ENCODE measurements around the gene KICS2.

The KICS2 gene

DNA sequence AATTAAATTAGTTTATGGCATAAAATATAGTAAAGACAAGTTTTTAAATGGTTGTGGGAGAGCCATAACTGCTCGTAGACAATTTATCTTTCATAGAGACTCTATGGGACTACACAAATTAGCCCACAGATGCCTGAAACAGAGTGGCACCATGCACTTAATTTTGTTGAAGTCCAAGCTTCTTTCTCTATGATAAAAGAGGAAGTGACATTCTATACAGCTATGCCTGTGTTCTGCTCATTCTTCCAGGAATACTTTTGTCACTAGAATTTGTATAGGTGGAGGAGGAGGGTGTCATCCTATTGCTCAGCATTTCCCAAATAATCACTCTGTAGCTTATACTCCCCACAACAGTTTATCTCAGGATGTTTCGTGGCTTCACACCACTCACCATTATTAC, 43.7 kb upstream of the KICS2 start:
- Histone ChIP-seq H3K27ac (ENCODE audit: low read length, poor library complexity, severe bottlenecking) (no peak overlapping the region), H3K14ac (ENCODE audit: low read length in 2 of 2) (no peak overlapping the region), H2AK5ac (ENCODE audit: low read length, severe bottlenecking) (no peak overlapping the region), H2BK5ac (ENCODE audit: low read depth, low read length, poor library complexity, severe bottlenecking) (no peak overlapping the region), H4K8ac (ENCODE audit: low read length) (no peak overlapping the region), H2AFZ (ENCODE audit: low read depth, low read length) (no peak overlapping the region), H2BK12ac (ENCODE audit: low read length in 2 of 2) (no peak overlapping the region), H2BK15ac (ENCODE audit: low read depth, poor library complexity, severe bottlenecking) (no peak overlapping the region), H3K4me2 (ENCODE audit: low read length, poor library complexity, severe bottlenecking) (no peak overlapping the region), H3K4me3 (ENCODE audit: insufficient read depth in 1 of 2, low read depth in 1 of 2, low read length in 2 of 2) (no peak overlapping the region), H3K27me3 (ENCODE audit: control insufficient read depth in 1 of 2, insufficient read depth in 1 of 2, low read length in 2 of 2) (no peaks in the 10 kb centered on the region), H3K4me1 (ENCODE audit: control insufficient read depth, insufficient read depth, low read depth, low read length) (no peaks in the 10 kb centered on the region), H3K36me3 (ENCODE audit: control insufficient read depth in 1 of 2, insufficient read depth in 2 of 2, low read depth in 1 of 2, low read length in 2 of 2) (peaks cover 0 to 28% of the 10 kb centered on the region in 2 experiments), H4K91ac (ENCODE audit: low read length) (no peak overlapping the region), H2BK120ac (ENCODE audit: low read depth, low read length) (no peak overlapping the region), H3K18ac (ENCODE audit: low read depth in 1 of 2, low read length in 2 of 2) (no peak overlapping the region), H3K9ac (ENCODE audit: low read length) (no peak overlapping the region), H3K9me3 (ENCODE audit: control insufficient read depth, low read length) (no peaks in the 10 kb centered on the region), H3K79me1 (replicated peaks; ENCODE audit: low read length, poor library complexity, severe bottlenecking) (no peaks in the 10 kb centered on the region), H3K23ac (ENCODE audit: low read length in 2 of 2) (no peak overlapping the region), H3K4ac (ENCODE audit: low read depth in 1 of 2, low read length in 2 of 2) (no peak overlapping the region)
- WGBS, result 90% methylated on average over 2 of the region's 2 CpGs
- DNase-seq, result no peak

GRCh38 chr12:64261813-64262212, 39.7 kb upstream of the KICS2 start:
- H2BK15ac ChIP-seq (ENCODE audit: low read depth, poor library complexity, severe bottlenecking), result no peak overlapping the region
- no peak overlapping the region for H3K4ac ChIP-seq (ENCODE audit: low read depth in 1 of 2, low read length in 2 of 2)
- no peak overlapping the region for H2AFZ ChIP-seq (ENCODE audit: low read depth, low read length)
- WGBS, result 75% methylated on average over 2 of the region's 5 CpGs
- no peak overlapping the region for H3K18ac ChIP-seq (ENCODE audit: low read depth in 1 of 2, low read length in 2 of 2)
- no peak for DNase-seq
- H4K91ac ChIP-seq (ENCODE audit: low read length), result no peak overlapping the region
- H3K23ac ChIP-seq (ENCODE audit: low read length in 2 of 2), result no peak overlapping the region
- H3K27me3 ChIP-seq (ENCODE audit: control insufficient read depth in 1 of 2, insufficient read depth in 1 of 2, low read length in 2 of 2), result no peaks in the 10 kb centered on the region
- H2BK120ac ChIP-seq (ENCODE audit: low read depth, low read length), result no peak overlapping the region
- no peak overlapping the region for H4K8ac ChIP-seq (ENCODE audit: low read length)
- no peaks in the 10 kb centered on the region for H3K4me1 ChIP-seq (ENCODE audit: control insufficient read depth, insufficient read depth, low read depth, low read length)
- H3K27ac ChIP-seq (ENCODE audit: low read length, poor library complexity, severe bottlenecking), result no peak overlapping the region
- no peak overlapping the region for H3K9ac ChIP-seq (ENCODE audit: low read length)
- no peaks in the 10 kb centered on the region for H3K79me1 ChIP-seq (replicated peaks; ENCODE audit: low read length, poor library complexity, severe bottlenecking)
- no peak overlapping the region for H2AK5ac ChIP-seq (ENCODE audit: low read length, severe bottlenecking)
- H3K4me2 ChIP-seq (ENCODE audit: low read length, poor library complexity, severe bottlenecking), result no peak overlapping the region
- H3K4me3 ChIP-seq (ENCODE audit: insufficient read depth in 1 of 2, low read depth in 1 of 2, low read length in 2 of 2), result no peak overlapping the region
- no peaks in the 10 kb centered on the region for H3K9me3 ChIP-seq (ENCODE audit: control insufficient read depth, low read length)
- no peak overlapping the region for H2BK5ac ChIP-seq (ENCODE audit: low read depth, low read length, poor library complexity, severe bottlenecking)
- no peak overlapping the region for H3K14ac ChIP-seq (ENCODE audit: low read length in 2 of 2)
- H3K36me3 ChIP-seq (ENCODE audit: control insufficient read depth in 1 of 2, insufficient read depth in 2 of 2, low read depth in 1 of 2, low read length in 2 of 2), result peaks cover 0 to 18% of the 10 kb centered on the region in 2 experiments
- H2BK12ac ChIP-seq (ENCODE audit: low read length in 2 of 2), result no peak overlapping the region

- H2AK5ac ChIP-seq (ENCODE audit: low read length, severe bottlenecking), result no peak overlapping the region
- no peaks in the 10 kb centered on the region for H3K27me3 ChIP-seq (ENCODE audit: control insufficient read depth in 1 of 2, insufficient read depth in 1 of 2, low read length in 2 of 2)
- H2BK5ac ChIP-seq (ENCODE audit: low read depth, low read length, poor library complexity, severe bottlenecking), result no peak overlapping the region
- H2BK15ac ChIP-seq (ENCODE audit: low read depth, poor library complexity, severe bottlenecking), result no peak overlapping the region
- no peak overlapping the region for H2AFZ ChIP-seq (ENCODE audit: low read depth, low read length)
- no peak overlapping the region for H3K4me3 ChIP-seq (ENCODE audit: insufficient read depth in 1 of 2, low read depth in 1 of 2, low read length in 2 of 2)
- H4K8ac ChIP-seq (ENCODE audit: low read length), result no peak overlapping the region
- H4K91ac ChIP-seq (ENCODE audit: low read length), result no peak overlapping the region
- no peak overlapping the region for H3K23ac ChIP-seq (ENCODE audit: low read length in 2 of 2)
- WGBS, result 40% methylated on average over 3 of the region's 3 CpGs
- no peak overlapping the region for H3K18ac ChIP-seq (ENCODE audit: low read depth in 1 of 2, low read length in 2 of 2)
- H3K9ac ChIP-seq (ENCODE audit: low read length), result no peak overlapping the region
- H3K14ac ChIP-seq (ENCODE audit: low read length in 2 of 2), result no peak overlapping the region
- no peak overlapping the region for H2BK120ac ChIP-seq (ENCODE audit: low read depth, low read length)
- H3K27ac ChIP-seq (ENCODE audit: low read length, poor library complexity, severe bottlenecking), result no peak overlapping the region
- no peaks in the 10 kb centered on the region for H3K4me1 ChIP-seq (ENCODE audit: control insufficient read depth, insufficient read depth, low read depth, low read length)
- no peak overlapping the region for H2BK12ac ChIP-seq (ENCODE audit: low read length in 2 of 2)
- no peak for DNase-seq
- H3K4me2 ChIP-seq (ENCODE audit: low read length, poor library complexity, severe bottlenecking), result no peak overlapping the region
- H3K9me3 ChIP-seq (ENCODE audit: control insufficient read depth, low read length), result no peaks in the 10 kb centered on the region
- no peaks in the 10 kb centered on the region for H3K36me3 ChIP-seq (ENCODE audit: control insufficient read depth in 1 of 2, insufficient read depth in 2 of 2, low read depth in 1 of 2, low read length in 2 of 2)
- H3K79me1 ChIP-seq (replicated peaks; ENCODE audit: low read length, poor library complexity, severe bottlenecking), result no peaks in the 10 kb centered on the region
- no peak overlapping the region for H3K4ac ChIP-seq (ENCODE audit: low read depth in 1 of 2, low read length in 2 of 2)
Observed at GRCh38 chr12:64258576-64258975, 36.5 kb upstream of the KICS2 start.

DNA sequence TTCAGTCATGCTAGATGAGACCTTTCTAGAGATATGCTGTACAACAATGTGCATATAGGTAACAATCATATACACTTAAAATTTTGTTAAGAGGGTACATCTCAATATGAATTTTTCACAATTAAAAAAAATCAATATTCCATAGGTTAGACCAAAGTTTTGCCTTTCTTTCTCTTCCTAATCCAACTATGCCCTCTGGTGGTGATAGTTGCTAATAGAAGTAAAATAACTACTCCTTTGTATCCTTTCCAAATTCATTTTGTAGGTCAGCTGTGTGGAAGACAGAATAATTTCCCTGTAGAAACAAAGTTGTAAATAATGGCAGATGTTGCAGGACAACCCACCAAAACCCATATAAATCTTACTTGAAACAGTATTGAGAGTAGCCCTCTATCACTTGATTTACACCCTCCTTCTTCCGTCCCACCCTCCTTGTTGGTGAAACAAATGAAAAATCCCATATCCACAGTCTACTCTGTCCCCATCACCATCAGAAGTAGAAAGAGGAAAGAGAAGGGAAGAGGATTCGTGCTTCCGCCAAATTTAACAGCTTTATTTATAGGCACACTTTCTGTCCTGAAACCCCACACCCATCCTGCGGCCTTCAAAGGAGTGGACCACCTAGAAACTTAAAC, 34.2 kb upstream of the KICS2 start:
- H3K4ac ChIP-seq (ENCODE audit: low read depth in 1 of 2, low read length in 2 of 2), result no peak overlapping the region
- no peak overlapping the region for H2AK5ac ChIP-seq (ENCODE audit: low read length, severe bottlenecking)
- no peak overlapping the region for H2BK12ac ChIP-seq (ENCODE audit: low read length in 2 of 2)
- no peak overlapping the region for H2BK5ac ChIP-seq (ENCODE audit: low read depth, low read length, poor library complexity, severe bottlenecking)
- no peaks in the 10 kb centered on the region for H3K9me3 ChIP-seq (ENCODE audit: control insufficient read depth, low read length)
- H3K36me3 ChIP-seq (ENCODE audit: control insufficient read depth in 1 of 2, insufficient read depth in 2 of 2, low read depth in 1 of 2, low read length in 2 of 2), result no peaks in the 10 kb centered on the region
- DNase-seq, result peak; percentile 67
- peak overlapping the region; percentile 52 for H3K9ac ChIP-seq (ENCODE audit: low read length)
- H3K18ac ChIP-seq (ENCODE audit: low read depth in 1 of 2, low read length in 2 of 2), result no peak overlapping the region
- no peak overlapping the region for H3K4me2 ChIP-seq (ENCODE audit: low read length, poor library complexity, severe bottlenecking)
- no peaks in the 10 kb centered on the region for H3K4me1 ChIP-seq (ENCODE audit: control insufficient read depth, insufficient read depth, low read depth, low read length)
- H3K79me1 ChIP-seq (replicated peaks; ENCODE audit: low read length, poor library complexity, severe bottlenecking), result no peaks in the 10 kb centered on the region
- H4K91ac ChIP-seq (ENCODE audit: low read length), result no peak overlapping the region
- H2AFZ ChIP-seq (ENCODE audit: low read depth, low read length), result no peak overlapping the region
- no peak overlapping the region for H3K14ac ChIP-seq (ENCODE audit: low read length in 2 of 2)
- H2BK120ac ChIP-seq (ENCODE audit: low read depth, low read length), result no peak overlapping the region
- no peaks in the 10 kb centered on the region for H3K27me3 ChIP-seq (ENCODE audit: control insufficient read depth in 1 of 2, insufficient read depth in 1 of 2, low read length in 2 of 2)
- H3K27ac ChIP-seq (ENCODE audit: low read length, poor library complexity, severe bottlenecking), result no peak overlapping the region
- H2BK15ac ChIP-seq (ENCODE audit: low read depth, poor library complexity, severe bottlenecking), result no peak overlapping the region
- H3K4me3 ChIP-seq (ENCODE audit: insufficient read depth in 1 of 2, low read depth in 1 of 2, low read length in 2 of 2), result no peak overlapping the region
- no peak overlapping the region for H4K8ac ChIP-seq (ENCODE audit: low read length)
- no peak overlapping the region for H3K23ac ChIP-seq (ENCODE audit: low read length in 2 of 2)
- 95% methylated on average over 1 of the region's 4 CpGs for WGBS

Data from mesenchymal stem cell (in vitro differentiated cells and primary cell).